Panc1 (cell line): ENCODE data around the gene TNIP2.

Experiments used
- POLR2AphosphoS5 ChIP-seq: IDR thresholded peaks from 2 replicates; pipeline ENCODE4 v1.6.1; 2012; ENCODE audit warnings: mild to moderate bottlenecking, low read depth, low read length, moderate library complexity
- TCF7L2 ChIP-seq: IDR thresholded peaks from 2 replicates; pipeline ENCODE4 v1.6.1; 2011; ENCODE audit warnings: mild to moderate bottlenecking, low read depth, low read length, inconsistent platforms
- TF ChIP-seq, protein P1 (sequence below): fragments of 450-650 bp; IDR thresholded peaks from 2 replicates; pipeline ENCODE4 v1.5.1; 2017; ENCODE audit warnings: mild to moderate bottlenecking

DNA sequence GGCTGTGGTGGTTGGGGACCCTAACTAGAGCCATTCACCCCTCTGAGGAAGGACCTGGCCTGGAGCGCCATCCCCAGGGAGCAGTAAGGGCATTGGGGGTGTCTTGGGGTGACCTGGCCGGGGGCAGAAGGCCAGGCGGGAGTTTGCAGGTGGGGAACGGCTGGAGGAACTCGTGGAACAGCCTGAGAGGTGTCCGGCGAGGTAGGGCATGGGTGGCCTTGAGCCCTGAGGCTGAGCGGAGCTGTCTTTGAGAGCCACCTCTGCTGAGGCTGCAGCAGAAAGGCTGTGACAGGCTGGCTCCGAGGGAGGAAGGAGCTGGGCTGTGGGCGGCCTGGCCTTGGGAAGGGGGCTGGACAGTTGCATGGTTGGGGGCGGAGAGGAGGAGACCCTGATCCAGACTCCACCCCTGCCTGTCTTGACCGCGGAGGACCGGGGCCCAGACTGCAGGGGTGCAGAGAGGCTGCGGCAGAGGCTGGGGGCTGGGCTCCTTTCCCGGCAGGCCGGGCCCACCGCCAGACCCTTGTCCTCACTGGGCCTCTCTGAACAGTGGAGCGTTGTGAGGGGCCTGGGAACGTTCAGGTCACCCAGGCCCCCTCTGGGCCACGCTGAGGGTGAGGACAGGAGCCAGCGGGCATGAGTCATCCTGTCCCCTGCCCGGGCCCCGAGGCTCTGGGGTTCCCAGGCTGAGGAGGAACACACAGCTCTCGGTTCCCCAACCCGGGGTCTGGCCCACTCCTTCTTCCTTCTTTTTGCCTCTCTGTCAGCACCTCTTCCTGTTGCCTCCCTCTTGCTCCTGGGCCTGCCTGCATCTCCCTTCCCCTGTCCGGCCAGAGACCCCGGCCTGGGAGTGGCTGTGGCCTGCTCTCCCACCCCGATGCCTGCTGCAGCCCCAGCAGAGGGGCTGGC, 44.8 kb upstream of the TNIP2 start:
- TF ChIP-seq, protein P1, sequence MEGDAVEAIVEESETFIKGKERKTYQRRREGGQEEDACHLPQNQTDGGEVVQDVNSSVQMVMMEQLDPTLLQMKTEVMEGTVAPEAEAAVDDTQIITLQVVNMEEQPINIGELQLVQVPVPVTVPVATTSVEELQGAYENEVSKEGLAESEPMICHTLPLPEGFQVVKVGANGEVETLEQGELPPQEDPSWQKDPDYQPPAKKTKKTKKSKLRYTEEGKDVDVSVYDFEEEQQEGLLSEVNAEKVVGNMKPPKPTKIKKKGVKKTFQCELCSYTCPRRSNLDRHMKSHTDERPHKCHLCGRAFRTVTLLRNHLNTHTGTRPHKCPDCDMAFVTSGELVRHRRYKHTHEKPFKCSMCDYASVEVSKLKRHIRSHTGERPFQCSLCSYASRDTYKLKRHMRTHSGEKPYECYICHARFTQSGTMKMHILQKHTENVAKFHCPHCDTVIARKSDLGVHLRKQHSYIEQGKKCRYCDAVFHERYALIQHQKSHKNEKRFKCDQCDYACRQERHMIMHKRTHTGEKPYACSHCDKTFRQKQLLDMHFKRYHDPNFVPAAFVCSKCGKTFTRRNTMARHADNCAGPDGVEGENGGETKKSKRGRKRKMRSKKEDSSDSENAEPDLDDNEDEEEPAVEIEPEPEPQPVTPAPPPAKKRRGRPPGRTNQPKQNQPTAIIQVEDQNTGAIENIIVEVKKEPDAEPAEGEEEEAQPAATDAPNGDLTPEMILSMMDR = no peak
- TF ChIP-seq POLR2AphosphoS5 (no peak; the same call in 1 of the 2 replicates), TCF7L2 (no peak)
